GM18502 (cell line): ENCODE measurements around the gene GSE1.
"Not testable (repeated sequence)": the region's sequence is repeated elsewhere in the genome, so short reads cannot be mapped to it uniquely, and the experiment has no call there.

ENCODE experiments used
- ATAC-seq: cut with Tn5 transposase; IDR thresholded peaks from one replicate; pipeline ENCODE4 v1.9.1; 2021; ENCODE audit warnings: mild to moderate bottlenecking; ENCODE audit not compliant: unreplicated experiment, poor library complexity

Gene GSE1

GRCh38 chr16:85589688-85590505 is 23.2 kb upstream of the GSE1 start:
- ATAC-seq, result no peak

- no peak for ATAC-seq
These were observed 22.7 kb upstream of the GSE1 start for GRCh38 chr16:85590506-85590832.

- no peak for ATAC-seq
These were observed 21.7 kb upstream of the GSE1 start for GRCh38 chr16:85591381-85591780.

- ATAC-seq, result not testable (repeated sequence)
These were observed 20.8 kb upstream of the GSE1 start for GRCh38 chr16:85592277-85592676.

- no peak for ATAC-seq
These were observed 20.2 kb upstream of the GSE1 start for GRCh38 chr16:85592700-85593493.

- no peak for ATAC-seq
These were observed 19.5 kb upstream of the GSE1 start for GRCh38 chr16:85593494-85594221.

- no peak for ATAC-seq
These were observed 18.7 kb upstream of the GSE1 start for GRCh38 chr16:85594273-85594977.

- ATAC-seq, result no peak
These were observed 18.0 kb upstream of the GSE1 start for GRCh38 chr16:85594978-85595661.

- no peak for ATAC-seq
These were observed 17.2 kb upstream of the GSE1 start for GRCh38 chr16:85595812-85596502.

- ATAC-seq, result no peak
These were observed 15.0 kb upstream of the GSE1 start for GRCh38 chr16:85598141-85598540.

- no peak for ATAC-seq
These were observed 13.0 kb upstream of the GSE1 start for GRCh38 chr16:85600078-85600477.

- ATAC-seq, result no peak
These were observed 12.4 kb upstream of the GSE1 start for GRCh38 chr16:85600530-85601271.

GRCh38 chr16:85601272-85601639 is 11.9 kb upstream of the GSE1 start:
- no peak for ATAC-seq

GRCh38 chr16:85601730-85602401 is 11.3 kb upstream of the GSE1 start:
- no peak for ATAC-seq

- ATAC-seq, result no peak
These were observed 10.5 kb upstream of the GSE1 start for GRCh38 chr16:85602402-85603202.

GRCh38 chr16:85603203-85603755 is 9.8 kb upstream of the GSE1 start:
- ATAC-seq, result no peak

GRCh38 chr16:85604145-85604705 is 8.9 kb upstream of the GSE1 start:
- ATAC-seq, result no peak
